NCI-H526 treated with DMSO at 0.1 percent for 48 hours (cell line): Measurements from ENCODE around the gene PTPRN2.

ENCODE experiments used
- DNase-seq: peaks from one replicate; lab custom pipeline; 2025; lab: John Stamatoyannopoulos, UW

PTPRN2 gene

DNA sequence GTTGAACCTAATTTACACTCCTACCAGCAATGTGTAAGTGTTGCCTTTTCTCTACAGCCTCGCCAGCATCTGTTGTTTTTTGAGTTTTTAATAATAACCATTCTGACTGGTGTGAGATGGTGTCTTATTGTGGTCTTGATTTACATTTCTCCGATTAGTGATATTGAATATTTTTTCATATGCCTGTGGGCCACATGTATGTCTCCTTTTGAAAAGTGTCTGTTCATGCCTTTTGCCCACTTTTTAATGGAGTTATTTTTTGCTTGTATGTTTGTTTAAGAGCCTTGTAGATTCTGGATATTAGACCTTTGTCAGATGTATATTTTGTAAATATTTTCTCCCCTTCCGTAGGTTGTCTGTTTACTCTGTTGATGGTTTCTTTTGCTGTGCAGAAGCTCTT, 1055.6 kb downstream of the PTPRN2 start:
- DNase-seq, result no peak

- no peak for DNase-seq
Measured at GRCh38 chr7:157529768-157530560, 1057.7 kb downstream of the PTPRN2 start.

DNA sequence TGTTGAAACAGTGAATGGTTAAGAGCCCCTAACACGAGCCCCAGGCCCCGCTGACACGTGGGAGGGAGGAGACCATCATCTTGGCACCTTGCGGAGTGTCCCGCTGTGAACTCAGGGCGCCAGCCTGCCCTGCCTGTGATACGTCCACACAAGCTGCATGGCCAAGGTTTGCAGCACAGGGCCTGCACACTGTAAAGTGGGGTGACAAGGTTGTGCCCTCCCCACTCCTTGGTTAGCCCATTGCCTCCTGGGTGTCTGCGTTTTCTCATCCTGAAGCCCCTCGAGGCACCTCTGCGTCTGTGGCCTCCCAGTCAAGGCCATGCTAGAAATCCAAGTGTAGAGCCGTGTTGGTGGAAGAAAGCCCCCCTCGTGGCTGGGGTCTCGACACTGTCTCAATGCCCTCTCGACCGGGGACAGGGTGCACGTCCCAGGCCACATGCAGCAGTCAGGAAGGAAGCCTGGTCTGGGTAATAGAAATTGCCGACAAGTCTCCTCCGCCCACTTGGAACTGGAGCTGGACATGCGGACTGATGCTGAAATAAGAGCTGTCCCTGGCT, 1058.8 kb downstream of the PTPRN2 start:
- no peak for DNase-seq

GRCh38 chr7:157527686-157528085, 1059.9 kb downstream of the PTPRN2 start:
- DNase-seq, result no peak

GRCh38 chr7:157526913-157527634, 1060.5 kb downstream of the PTPRN2 start:
- no peak for DNase-seq

GRCh38 chr7:157526005-157526912, 1061.4 kb downstream of the PTPRN2 start:
- no peak for DNase-seq

- no peak for DNase-seq
Measured at GRCh38 chr7:157525491-157525915, 1062.1 kb downstream of the PTPRN2 start.

- no peak for DNase-seq
Measured at GRCh38 chr7:157524731-157525130, 1062.9 kb downstream of the PTPRN2 start.

DNA sequence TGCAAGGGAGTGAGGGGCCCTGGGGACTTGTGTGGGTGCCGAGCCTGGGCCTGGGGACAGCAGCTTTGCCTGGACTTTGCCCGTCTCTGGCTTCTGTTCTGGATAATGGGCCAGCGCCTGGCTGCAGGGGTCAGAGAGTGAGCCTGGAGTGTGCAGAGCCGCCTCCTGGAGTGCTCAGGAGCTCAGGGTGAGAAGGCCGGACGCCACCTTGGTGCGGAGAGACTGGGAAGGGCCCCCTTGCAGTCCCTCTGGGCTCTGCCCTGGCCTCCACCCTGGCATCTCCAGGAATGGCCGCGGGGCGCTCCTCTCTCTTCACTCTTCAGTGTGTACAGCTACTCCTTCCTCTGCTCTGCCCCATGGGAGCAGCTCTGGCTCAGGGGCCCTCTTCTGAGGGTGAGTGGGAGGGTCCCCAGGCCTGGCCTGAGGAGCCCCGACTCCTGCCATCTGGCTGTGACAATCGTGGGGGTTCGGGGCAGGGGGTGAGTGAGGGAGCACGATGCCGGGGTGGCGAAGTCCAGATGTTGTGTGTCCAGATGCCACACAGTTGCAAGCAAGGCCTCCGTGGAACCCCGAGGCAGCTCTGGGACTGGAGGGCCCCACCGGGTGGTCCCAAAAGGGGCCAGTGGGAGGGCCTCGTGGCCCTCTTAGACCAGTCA, 1063.7 kb downstream of the PTPRN2 start:
- no peak for DNase-seq

- DNase-seq, result no peak
Measured at GRCh38 chr7:157523371-157523765, 1064.3 kb downstream of the PTPRN2 start.

DNA sequence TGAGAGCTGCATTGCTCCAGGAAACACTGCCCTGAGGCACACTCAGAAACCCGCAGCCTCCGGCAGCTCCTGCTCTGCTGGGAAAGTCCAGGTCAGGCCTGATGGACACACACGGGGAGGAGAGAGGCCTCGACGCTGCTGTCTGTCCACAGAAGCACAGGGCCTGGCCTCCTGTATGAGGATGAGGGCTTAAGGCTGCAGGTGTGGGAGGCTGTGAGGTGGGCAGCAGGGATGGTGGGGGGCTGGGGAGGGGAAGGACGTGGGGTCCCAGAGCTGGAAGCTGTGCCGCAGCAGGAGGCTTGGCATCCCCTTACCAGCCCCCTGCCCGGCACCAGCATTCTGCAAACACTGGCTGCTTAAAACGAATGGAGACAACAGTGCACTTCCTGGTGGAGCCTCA, 1064.7 kb downstream of the PTPRN2 start:
- DNase-seq, result no peak

DNA sequence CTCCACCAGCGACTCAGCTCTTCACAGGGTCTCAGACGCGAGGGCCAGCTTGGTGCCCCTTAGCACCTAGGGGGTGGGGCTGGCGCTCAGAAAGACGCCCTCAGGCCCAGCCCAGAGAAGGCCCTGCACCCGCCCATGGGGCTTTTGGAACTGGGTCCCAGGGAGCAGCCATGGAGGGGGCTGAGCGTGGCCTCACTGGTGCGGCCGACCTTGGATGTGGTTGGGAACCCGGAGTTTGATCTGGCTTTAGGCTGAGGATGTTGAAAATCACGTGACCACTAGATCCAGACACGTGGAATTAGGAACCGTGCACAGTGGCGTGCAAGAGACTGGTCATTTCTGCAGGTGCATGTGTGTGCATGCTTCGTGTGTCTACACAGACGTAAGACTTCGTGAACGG, 1065.4 kb downstream of the PTPRN2 start:
- no peak for DNase-seq

DNA sequence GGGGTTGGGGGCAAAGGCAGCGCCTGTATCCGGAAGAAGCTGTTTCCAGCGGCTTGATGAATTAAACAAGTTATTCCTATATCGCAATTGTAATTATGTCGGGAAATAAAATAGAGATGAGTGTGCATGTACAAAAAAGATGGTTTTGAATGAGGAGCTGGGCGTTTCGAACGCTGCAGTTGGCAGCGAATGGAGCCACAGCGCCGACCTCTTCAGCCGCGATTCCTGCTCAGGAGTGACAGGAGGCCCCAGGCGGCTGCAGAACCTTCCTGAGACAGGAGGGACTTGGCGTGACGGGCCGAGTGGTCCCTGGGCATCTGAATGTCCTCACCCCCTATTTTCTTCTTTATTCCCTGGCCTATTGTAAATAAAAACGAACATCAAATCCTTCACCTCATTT, 1065.9 kb downstream of the PTPRN2 start:
- no peak for DNase-seq

DNA sequence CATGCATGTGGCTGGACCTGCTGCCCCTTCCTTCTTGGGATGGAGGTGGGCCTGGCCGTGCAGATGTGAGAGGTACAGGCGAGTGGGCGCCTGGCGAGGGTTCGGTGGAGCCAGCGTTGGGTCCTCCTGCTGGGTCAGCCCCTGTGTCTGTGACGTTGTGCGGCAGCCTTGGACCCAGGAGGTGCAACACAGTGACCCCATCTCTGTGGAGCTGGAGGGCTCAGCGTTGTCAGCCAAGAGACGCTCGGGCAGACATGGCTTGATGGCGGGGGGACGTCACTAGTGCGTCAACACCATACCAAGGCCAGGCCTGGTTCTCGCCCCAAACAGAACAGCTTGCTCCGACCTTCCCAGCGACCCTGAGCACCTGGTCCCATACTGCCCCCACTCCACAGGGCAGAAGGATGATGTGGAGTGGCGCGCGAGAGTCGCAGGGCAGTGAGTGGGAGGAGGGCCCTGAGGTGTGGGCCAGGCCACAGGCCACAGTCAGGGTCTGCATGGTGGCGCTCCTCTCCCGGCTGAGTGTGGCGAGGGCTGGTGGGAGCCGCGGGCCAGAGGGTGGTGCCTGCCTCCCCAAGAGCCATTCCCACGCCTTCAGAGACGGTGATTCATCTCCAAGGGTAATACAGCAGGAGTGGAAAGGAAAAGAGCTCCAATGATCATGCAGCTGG, 1066.4 kb downstream of the PTPRN2 start:
- no peak for DNase-seq

DNA sequence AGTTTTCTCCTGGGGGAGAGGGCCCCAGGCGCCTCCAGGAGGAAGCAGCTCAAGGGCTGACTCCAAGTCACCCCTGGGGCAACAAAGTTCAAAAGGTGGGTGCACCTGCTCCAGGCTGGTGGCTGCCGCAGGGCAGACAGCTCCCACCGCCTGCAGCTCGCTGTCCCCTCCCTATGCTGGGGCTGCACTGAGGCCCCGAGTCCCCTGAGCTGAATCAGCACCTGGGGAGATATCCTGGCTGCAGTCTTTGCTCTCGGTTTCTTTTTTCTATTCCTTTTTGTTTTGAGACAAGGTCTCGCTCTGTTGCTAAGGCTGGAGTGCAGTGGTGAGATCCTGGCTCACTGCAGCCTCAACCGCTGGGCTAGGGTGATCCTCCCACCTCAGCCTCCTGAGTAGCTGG, 1067.4 kb downstream of the PTPRN2 start:
- DNase-seq, result no peak

DNA sequence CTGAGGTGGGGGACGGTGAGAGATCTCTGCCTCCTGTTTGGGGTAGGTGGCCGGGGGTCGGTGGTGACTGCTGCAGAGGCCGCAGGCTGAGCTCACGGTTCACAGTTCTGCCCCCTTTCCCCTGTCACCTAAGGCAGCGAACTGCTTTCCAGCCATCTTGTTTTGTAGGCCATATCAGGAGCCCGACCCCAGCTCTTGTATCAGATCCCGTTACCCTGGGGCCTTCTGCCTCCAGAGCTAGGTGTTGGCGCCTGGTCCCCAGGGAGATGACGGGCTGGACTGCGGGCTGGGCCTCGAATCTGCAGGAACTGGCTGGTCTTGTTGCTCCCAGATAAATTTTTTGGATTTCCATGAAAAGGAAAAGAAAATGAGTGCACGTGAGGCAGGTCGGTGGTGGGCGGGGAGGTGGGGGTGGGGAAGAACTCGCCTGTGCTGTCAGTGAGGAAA, 1067.8 kb downstream of the PTPRN2 start:
- no peak for DNase-seq

DNA sequence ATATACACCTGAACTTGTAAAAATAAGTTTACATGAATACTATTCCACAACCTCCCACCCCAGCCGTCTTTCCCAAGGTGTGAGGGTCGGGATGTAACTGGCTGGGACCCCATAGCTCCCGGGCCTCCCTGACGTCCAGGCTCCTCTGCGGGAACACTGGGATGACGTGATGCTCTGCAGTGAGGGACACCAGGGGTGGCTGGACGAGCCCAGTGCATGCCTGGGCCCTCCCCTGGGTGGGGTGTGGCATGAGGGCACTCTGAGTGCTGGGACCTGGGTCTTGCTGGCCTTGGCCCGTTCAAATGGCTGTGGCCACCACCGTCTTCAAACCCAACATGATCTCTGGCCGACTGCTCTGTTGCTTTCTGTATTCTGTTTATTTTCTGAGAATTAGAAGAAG, 1068.4 kb downstream of the PTPRN2 start:
- DNase-seq, result no peak

DNA sequence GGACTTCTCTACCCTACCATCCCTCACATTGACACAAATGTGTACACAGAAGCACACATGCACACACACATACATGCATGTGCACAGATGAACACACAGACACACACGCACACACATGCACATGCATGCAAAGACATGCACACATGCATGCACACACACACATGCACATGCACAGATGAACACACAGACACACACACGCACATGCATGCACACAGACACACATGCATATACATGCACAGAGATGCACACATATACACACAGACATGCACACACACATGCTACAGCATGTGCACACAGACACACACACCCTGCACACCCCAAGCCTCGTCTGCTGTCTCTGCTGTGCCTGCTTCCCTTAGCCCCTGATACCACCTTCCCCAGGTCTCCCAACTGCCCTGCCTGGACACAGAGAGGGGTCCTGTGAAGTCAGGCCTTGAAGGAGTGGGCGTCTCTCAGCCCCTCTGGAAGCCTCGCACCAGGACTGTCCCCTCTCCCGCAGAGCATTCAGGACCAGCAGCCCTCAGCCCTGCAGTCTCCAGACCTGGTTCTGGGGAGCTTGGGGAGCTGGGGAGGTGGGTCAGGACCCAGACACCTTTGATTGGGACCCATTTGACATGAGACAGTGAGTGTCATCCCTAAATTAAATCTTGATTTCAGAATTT, 1069.0 kb downstream of the PTPRN2 start:
- no peak for DNase-seq

DNA sequence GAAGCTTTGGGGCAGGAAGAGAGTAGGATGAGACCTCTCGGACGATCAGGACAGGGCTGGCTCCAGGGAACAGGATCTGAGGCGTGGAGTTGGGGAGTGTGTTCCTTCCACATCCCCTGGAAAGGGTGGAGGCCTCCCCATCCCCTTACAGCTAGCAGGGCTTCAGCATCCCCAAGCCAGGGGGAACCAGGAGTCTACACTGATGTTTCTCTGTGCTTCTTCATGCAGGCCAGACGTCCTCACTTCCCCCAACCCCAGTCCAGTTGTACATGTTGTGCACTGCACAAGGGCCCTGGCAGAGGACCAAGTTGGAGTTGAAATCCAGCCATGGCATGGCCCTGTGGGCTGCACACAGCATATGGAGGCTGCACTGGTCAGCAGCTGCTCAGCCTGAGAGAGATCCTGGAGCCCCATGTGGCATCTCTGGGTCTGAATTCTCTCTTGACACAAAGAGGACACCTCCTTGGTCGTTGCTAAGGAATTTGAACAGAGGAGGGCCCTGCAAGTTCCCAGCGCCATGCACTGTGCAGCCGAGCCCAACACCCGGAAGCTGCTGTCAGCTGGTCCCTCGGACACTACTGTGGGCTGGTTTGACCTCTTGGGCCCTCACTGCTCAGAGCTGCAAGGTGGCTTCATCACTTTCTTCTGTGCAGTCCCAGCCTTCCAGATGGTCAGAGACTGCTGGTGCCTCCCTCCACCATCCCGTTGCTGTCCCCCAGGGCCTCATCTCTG, 1069.7 kb downstream of the PTPRN2 start:
- DNase-seq, result no peak
